ENCODE results near the gene LGALS1.

DNA sequence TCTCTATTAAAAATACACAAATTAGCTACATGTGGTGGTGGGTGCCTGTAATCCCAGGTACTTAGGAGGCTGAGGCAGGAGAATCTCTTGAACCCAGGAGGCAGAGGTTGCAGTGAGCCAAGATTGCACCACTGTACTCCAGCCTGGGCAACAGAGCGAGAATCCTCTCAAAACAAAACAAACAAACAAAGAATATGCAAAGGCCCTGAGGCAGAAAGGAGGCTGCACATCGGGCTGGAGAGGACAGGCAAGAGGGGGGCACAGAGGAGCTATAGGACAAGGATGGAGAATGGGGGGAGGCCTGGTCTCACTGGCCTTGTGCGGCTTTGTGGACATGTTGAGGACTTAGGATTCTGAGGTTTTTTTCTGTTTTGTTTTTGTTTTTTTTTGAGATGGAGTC, 29.8 kb downstream of the LGALS1 start:
- TF ChIP-seq, protein P1, sequence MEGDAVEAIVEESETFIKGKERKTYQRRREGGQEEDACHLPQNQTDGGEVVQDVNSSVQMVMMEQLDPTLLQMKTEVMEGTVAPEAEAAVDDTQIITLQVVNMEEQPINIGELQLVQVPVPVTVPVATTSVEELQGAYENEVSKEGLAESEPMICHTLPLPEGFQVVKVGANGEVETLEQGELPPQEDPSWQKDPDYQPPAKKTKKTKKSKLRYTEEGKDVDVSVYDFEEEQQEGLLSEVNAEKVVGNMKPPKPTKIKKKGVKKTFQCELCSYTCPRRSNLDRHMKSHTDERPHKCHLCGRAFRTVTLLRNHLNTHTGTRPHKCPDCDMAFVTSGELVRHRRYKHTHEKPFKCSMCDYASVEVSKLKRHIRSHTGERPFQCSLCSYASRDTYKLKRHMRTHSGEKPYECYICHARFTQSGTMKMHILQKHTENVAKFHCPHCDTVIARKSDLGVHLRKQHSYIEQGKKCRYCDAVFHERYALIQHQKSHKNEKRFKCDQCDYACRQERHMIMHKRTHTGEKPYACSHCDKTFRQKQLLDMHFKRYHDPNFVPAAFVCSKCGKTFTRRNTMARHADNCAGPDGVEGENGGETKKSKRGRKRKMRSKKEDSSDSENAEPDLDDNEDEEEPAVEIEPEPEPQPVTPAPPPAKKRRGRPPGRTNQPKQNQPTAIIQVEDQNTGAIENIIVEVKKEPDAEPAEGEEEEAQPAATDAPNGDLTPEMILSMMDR (IDR thresholded peaks at IDR 0.05; ENCODE audit: insufficient read depth, low read length) = no peak
- no peak for TF ChIP-seq POLR2AphosphoS5 (IDR thresholded peaks at IDR 0.05; ENCODE audit: low read depth)
